HG02759 (cell line): ENCODE data around the gene CCDC179.

ENCODE experiments used
- ATAC-seq: cut with Tn5 transposase; IDR thresholded peaks from one replicate; pipeline ENCODE4 v1.9.1; 2021; ENCODE audit warnings: mild to moderate bottlenecking, moderate library complexity; ENCODE audit not compliant: unreplicated experiment

CCDC179 gene

DNA sequence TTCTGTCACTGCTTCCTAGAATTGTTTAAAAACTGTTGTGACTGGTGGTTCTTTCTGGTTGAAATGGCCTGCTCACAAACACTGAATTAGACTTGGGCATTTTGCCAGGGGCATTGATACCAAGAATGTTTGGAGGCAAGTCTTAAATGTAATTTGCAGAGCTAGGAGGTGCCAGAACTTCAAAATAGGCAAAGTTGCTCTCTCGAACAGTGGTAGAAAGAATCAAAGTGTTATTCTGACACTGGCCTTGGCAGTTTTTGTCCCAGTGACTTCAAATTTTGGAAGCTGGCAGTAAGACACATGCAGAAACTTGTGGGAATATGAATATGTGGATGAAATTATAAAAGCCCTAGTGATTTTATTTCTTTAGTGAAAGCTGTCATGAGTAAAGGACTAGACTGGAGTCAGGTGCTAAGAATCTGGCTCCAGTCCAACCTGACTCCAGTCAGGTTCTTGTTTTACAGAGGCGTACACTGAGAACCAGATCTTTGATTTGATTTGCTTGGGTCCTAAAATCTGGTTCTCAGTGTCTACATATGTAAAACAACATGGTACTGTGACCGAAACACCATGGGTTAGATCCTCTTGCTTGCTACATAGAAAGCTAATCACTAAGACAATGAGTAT lies 51.6 kb downstream of the CCDC179 start:
- no peak for ATAC-seq

DNA sequence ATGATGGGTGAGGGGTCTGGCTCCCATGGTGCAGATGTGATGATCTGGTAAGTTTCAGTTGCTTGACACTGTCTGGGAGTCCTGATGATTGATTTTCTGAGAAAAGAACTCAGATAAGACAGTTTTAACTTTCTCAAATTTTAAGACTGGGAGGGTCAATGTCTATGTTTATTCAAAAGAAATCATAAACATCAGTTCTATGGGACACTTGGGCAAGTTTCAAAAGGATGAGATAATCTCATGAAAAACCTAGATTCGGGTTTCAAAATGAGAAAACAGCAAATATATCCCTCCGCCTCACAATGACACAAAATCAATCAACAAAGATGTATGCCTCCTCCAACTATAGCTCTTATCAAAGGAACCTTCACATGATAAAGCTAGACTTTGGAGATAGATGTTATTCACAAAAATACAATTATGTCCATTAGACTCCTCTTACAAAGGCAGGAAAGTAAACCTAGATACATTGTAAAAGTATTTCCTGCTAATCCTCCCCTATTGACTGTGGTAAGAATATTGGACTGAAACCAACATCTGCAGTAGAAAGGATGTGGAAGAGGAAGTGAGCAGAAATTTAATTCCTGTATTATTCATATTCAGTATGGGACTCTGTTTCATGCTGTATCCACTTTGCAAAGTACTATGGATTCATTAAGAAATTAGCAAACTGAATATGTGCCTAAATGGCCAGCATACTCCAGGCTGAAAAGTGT lies 52.3 kb downstream of the CCDC179 start:
- ATAC-seq: peak; percentile 90

DNA sequence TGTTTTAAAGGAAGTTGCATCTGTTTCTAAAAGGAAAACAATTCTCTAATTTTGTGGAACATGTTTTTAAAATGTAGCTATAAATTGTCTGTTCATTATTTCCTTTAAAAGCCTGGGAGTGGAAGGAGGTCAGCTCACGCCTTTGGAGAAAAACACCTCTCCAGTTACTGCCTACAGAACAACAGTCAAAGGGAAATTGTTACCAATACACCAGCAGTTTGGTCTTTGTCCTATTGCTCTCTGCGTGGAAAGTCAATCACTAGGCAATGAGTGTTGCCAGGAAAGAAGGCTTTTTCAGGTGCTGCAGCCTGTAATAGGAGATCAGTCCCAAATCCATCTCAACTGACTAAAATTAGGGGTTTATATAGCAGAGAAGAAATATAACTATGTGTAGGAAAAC lies 52.9 kb downstream of the CCDC179 start:
- ATAC-seq: no peak

DNA sequence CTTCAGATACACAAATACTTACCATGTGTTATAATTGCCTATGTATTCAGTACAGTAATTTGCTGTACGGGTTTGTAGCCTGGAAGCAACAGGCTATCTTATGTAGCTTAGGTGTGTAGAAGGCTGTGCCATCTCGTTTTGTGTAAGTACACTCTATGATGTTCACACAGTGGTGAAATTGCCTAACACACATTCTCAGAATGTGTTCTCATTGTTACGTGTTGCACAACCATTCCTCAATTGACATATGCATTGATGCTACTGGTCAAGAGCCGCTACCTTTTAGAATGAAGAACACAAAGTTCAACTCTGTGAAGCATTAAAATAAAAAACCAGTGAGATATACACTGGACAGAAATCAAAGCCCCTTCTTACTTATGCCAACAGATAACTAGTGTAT lies 57.4 kb downstream of the CCDC179 start:
- no peak for ATAC-seq

DNA sequence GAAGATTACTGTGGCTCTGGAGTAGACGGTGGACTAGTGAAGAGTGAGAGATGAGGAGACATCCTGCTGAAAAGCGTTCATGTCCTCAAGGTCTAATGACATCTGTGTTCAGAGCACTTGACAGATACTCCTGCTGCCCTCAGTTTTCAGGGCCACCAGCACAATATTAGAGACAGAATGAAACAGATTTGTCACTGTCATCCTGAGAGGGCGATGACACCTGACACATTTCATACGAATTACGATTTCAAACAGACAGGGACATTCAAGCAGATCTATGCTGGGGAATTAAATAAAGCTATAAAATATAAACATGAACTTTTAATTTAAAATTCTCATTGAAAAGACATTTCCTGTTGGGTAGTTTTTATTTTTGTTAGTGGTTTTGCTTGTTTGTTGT lies 59.8 kb downstream of the CCDC179 start:
- no peak for ATAC-seq

DNA sequence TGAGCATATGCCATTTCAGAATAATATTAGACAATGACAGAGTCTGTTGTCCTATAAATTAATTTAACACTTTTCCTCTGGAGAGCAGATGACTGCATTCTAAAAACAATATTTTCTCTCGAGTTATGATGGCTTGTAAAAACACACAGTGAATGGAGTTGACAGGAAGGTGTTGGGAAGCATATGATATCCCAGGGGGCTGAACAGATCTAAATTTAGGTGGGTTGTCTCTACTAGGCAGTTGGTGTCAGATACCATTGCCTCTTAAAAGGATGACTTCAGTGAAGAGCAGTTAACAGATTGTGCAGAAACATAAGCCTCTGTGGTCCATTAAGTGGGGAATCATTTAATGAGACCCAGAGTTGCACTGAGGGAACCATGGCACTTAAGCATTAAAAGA lies 61.4 kb downstream of the CCDC179 start:
- ATAC-seq: no peak

DNA sequence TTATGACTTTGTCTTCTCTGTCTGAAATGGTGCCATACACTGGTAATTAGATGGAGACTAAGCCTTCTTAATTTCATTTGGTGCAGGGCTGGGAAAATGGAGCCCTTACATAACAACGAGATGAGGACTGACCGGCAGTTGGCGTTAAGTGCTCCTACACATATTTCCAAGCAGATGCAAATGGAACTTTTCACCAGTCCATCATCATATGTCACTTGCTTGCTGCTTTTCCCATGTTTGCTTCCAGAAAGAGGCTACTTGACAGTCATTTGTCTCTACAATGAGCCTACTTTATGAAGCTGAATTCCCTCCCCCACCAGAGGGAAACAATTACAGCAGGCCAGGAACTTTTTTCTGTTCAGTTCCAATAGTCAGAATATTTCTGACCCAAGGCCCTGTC lies 63.2 kb downstream of the CCDC179 start:
- no peak for ATAC-seq
